GM23338 (cell line): Measurements from ENCODE around the gene GNAI1. TPM values are rescaled to one million over a fixed set of nuclear protein-coding genes. Genes with fewer than 3 reads are reported as not detected.

Source experiments
- ATAC-seq: fragments of 200-7000 bp; cut with Tn5 transposase; 3 replicates; pipeline ENCODE4 v1.9.1; 2020
- DNase-seq: peaks from one replicate; pipeline ENCODE4 v3.0.0-alpha.2; 2015; ENCODE audit warnings: low spot score
- H2AFZ ChIP-seq: fragments of 200-600 bp; sonication (generic); 2 replicates; pipeline ENCODE4 v1.8.0; 2016; ENCODE audit warnings: antibody characterized with exemption, mild to moderate bottlenecking, moderate library complexity
- H3F3A ChIP-seq: fragments of 200-600 bp; sonication (generic); replicated peaks from 2 replicates; pipeline ENCODE4 v1.8.0; 2017; ENCODE audit warnings: antibody characterized with exemption, mixed run types, low read depth
- H3K27ac ChIP-seq: fragments of 200-600 bp; sonication (generic); 2 replicates; pipeline ENCODE4 v1.6.1; 2016; ENCODE audit warnings: low read depth
- H3K27me3 ChIP-seq: fragments of 200-600 bp; sonication (generic); 2 replicates; pipeline ENCODE4 v1.8.0; 2016; ENCODE audit warnings: mild to moderate bottlenecking, mixed run types, moderate library complexity; ENCODE audit not compliant: insufficient read depth
- H3K36me3 ChIP-seq: fragments of 200-600 bp; sonication (generic); 2 replicates; pipeline ENCODE4 v1.8.0; 2016; ENCODE audit warnings: mild to moderate bottlenecking; ENCODE audit not compliant: insufficient read depth
- H3K4me1 ChIP-seq: fragments of 200-600 bp; sonication (generic); 2 replicates; pipeline ENCODE4 v1.8.0; 2016; ENCODE audit warnings: mild to moderate bottlenecking, moderate library complexity; ENCODE audit not compliant: insufficient read depth
- H3K4me2 ChIP-seq: fragments of 200-600 bp; sonication (generic); 2 replicates; pipeline ENCODE4 v1.7.1; 2017; ENCODE audit warnings: mixed run types
- H3K4me3 ChIP-seq: fragments of 200-600 bp; sonication (generic); 2 replicates; pipeline ENCODE4 v1.6.1; 2016; ENCODE audit warnings: mixed run types
- H3K79me2 ChIP-seq: fragments of 200-600 bp; sonication (generic); replicated peaks from 2 replicates; pipeline ENCODE4 v1.8.0; 2017; ENCODE audit warnings: mild to moderate bottlenecking; ENCODE audit not compliant: insufficient read depth
- H3K9me2 ChIP-seq: fragments of 200-600 bp; sonication (generic); 2 replicates; pipeline ENCODE4 v1.8.0; 2017; ENCODE audit not compliant: insufficient read depth
- H4K20me1 ChIP-seq: fragments of 200-600 bp; sonication (generic); replicated peaks from 2 replicates; pipeline ENCODE4 v1.8.0; 2017; ENCODE audit warnings: mild to moderate bottlenecking; ENCODE audit not compliant: insufficient read depth
- H3K27ac Mint-ChIP-seq: 2 replicates; pipeline ENCODE4 v1.8.0; 2020; ENCODE audit warnings: inconsistent platforms, mild to moderate bottlenecking, moderate library complexity, mixed read lengths
- H3K27me3 Mint-ChIP-seq: 3 replicates; pipeline ENCODE4 v1.8.0; 2022; ENCODE audit warnings: low read depth, mild to moderate bottlenecking, moderate library complexity, mixed read lengths, inconsistent platforms; ENCODE audit not compliant: insufficient read depth, poor library complexity
- H3K36me3 Mint-ChIP-seq: 3 replicates; pipeline ENCODE4 v1.8.0; 2021; ENCODE audit warnings: low read depth, mild to moderate bottlenecking, inconsistent platforms, moderate library complexity, mixed read lengths
- H3K4me1 Mint-ChIP-seq: 3 replicates; pipeline ENCODE4 v1.8.0; 2020; ENCODE audit warnings: mild to moderate bottlenecking, inconsistent platforms, mixed read lengths
- H3K4me3 Mint-ChIP-seq: 3 replicates; pipeline ENCODE4 v1.8.0; 2021; ENCODE audit warnings: moderate library complexity, mild to moderate bottlenecking, inconsistent platforms, mixed read lengths
- H3K9me3 Mint-ChIP-seq: 3 replicates; pipeline ENCODE4 v1.8.0; 2020; ENCODE audit warnings: moderate library complexity, mild to moderate bottlenecking, inconsistent platforms, mixed read lengths
- CREB1 ChIP-seq: fragments of 250-450 bp; sonication (Bioruptor Pico); IDR thresholded peaks from 2 replicates; pipeline ENCODE4 v1.5.0; 2020; ENCODE audit warnings: low read depth, mild to moderate bottlenecking, moderate library complexity
- EZH2 ChIP-seq: fragments of 200-600 bp; sonication (generic); IDR thresholded peaks from one replicate; pipeline ENCODE4 v1.8.0; 2017; ENCODE audit warnings: antibody characterized with exemption, mild to moderate bottlenecking, low read depth; ENCODE audit not compliant: unreplicated experiment
- EZH2phosphoT487 ChIP-seq: fragments of 200-600 bp; sonication (generic); IDR thresholded peaks from one replicate; pipeline ENCODE4 v1.8.1; 2018; ENCODE audit warnings: antibody characterized with exemption; ENCODE audit not compliant: unreplicated experiment
- JUNB ChIP-seq: IDR thresholded peaks from one replicate; pipeline ENCODE4 v1.6.1; 2016; ENCODE audit warnings: antibody characterized with exemption; ENCODE audit not compliant: unreplicated experiment
- NANOG ChIP-seq: IDR thresholded peaks from 2 replicates; pipeline ENCODE4 v1.6.1; 2016; ENCODE audit warnings: antibody characterized with exemption, borderline replicate concordance
- POLR2AphosphoS5 ChIP-seq: IDR thresholded peaks from 2 replicates; pipeline ENCODE4 v1.6.1; 2016; ENCODE audit warnings: antibody characterized with exemption, low read depth
- STAT1 ChIP-seq: IDR thresholded peaks from one replicate; pipeline ENCODE4 v1.6.1; 2016; ENCODE audit warnings: antibody characterized with exemption; ENCODE audit not compliant: unreplicated experiment
- ZNF114 ChIP-seq: fragments of 250-450 bp; sonication (Bioruptor Pico); IDR thresholded peaks from 2 replicates; pipeline ENCODE4 v1.5.0; 2020; ENCODE audit warnings: mild to moderate bottlenecking, moderate library complexity
- ZNF331 ChIP-seq: fragments of 250-450 bp; sonication (Bioruptor Pico); IDR thresholded peaks from 2 replicates; pipeline ENCODE4 v1.5.0; 2020; ENCODE audit warnings: low read depth, mild to moderate bottlenecking, moderate library complexity
- polyA plus RNA-seq: library from polyadenylated mRNA; unstranded; fragments of >200 nt; fragmentation: Nextera tagmentation; extraction: Ambion mirVana; gene quantifications from 2 replicates; pipeline ENCODE4 v1.2.1, GENCODE V29; 2016
- total RNA-seq: library from RNA; depleted of rRNA; stranded (reverse); fragments of >200 nt; shearing (Covaris generic); gene quantifications from 2 replicates; pipeline ENCODE4 v1.2.3, GENCODE V29; 2014
- TF ChIP-seq, protein P1 (sequence below): IDR thresholded peaks from 2 replicates; pipeline ENCODE4 v1.6.1; 2016; ENCODE audit warnings: antibody characterized with exemption
- TF ChIP-seq, protein P2 (sequence below): fragments of 250-450 bp; sonication (Bioruptor Pico); IDR thresholded peaks from 2 replicates; pipeline ENCODE4 v1.5.0; 2020; ENCODE audit warnings: mild to moderate bottlenecking, moderate library complexity
- TF ChIP-seq, protein P3 (sequence below): IDR thresholded peaks from one replicate; pipeline ENCODE4 v1.6.1; 2018; ENCODE audit warnings: antibody characterized with exemption; ENCODE audit not compliant: unreplicated experiment

The GNAI1 gene
- total and polyA plus RNA-seq, 2 experiments from 2014 or later: 31.3 to 36.9 TPM

DNA sequence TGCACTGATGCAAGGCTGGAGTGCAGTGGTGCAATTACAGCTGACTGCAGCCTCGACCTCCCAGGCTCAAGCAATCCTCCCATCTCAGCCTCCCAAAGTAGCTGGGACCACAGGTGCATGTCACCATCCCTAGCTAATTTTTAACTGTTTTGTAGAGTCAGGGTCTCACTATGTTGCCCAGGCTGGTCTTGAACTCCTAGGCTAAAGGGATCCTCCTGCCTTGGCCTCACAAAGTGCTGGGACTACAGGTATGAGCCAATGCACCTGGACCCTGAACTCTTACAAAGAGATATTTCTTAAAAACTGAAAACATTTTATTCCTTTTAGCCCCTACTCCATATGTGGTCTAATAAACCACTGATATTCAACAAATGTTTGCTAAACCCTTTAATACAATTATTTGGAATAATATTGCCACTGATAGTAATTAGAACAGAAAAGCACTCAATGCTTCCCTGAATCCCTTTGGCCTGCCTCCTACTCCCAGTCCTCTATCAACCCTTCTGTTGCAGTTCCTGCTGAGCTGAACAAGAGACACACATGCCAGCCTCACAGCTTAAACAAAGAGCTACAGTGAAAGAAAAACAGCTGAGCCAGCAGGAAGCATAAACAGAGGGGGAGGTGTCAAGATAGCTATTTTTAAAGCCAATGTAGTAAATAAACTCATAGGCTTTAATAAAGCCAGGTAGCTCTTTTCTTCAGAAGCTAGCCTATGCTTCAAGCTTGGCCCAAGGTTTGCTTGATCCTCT lies 7.0 kb upstream of the GNAI1 start (continued):
- TF ChIP-seq, protein P1, sequence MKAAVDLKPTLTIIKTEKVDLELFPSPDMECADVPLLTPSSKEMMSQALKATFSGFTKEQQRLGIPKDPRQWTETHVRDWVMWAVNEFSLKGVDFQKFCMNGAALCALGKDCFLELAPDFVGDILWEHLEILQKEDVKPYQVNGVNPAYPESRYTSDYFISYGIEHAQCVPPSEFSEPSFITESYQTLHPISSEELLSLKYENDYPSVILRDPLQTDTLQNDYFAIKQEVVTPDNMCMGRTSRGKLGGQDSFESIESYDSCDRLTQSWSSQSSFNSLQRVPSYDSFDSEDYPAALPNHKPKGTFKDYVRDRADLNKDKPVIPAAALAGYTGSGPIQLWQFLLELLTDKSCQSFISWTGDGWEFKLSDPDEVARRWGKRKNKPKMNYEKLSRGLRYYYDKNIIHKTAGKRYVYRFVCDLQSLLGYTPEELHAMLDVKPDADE: no peak

DNA sequence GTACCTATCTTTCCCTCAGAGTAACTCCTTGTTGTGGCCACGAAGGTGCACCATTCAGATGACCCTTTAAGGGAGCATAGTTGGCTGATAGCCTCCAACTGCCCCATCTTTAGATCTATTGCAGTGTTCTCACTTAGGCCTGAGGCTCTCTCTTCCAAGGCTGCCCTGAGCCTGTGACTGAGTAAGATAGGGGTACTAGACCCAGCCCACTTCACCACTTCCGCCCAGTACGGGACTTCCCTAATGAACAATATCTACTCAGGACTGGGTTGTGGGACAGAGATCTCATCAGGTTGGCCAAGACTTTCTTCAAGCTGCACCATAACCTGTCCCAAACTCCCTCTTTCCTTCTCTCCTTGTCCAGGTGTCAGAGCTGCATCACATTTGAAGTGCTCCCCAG lies 5.7 kb upstream of the GNAI1 start:
- ATAC-seq (no peak), DNase-seq (no peak)
- no peak overlapping the region for H3K4me3 Mint-ChIP-seq
- no peak overlapping the region for H3K27ac Mint-ChIP-seq
- H3F3A ChIP-seq: no peaks in the 10 kb centered on the region
- H4K20me1 ChIP-seq: no peaks in the 10 kb centered on the region
- H3K4me1 Mint-ChIP-seq: peaks cover 31% of the 10 kb centered on the region
- H3K27me3 Mint-ChIP-seq: peaks cover 24% of the 10 kb centered on the region
- no peak overlapping the region for H3K27ac ChIP-seq
- no peak overlapping the region for H2AFZ ChIP-seq
- H3K36me3 ChIP-seq: no peaks in the 10 kb centered on the region
- H3K4me2 ChIP-seq: no peak overlapping the region
- H3K4me3 ChIP-seq: no peak overlapping the region
- H3K27me3 ChIP-seq: peaks cover 46% of the 10 kb centered on the region
- no peaks in the 10 kb centered on the region; the same call in 2 of the 3 replicates for H3K9me3 Mint-ChIP-seq
- no peaks in the 10 kb centered on the region; the same call in 2 of the 3 replicates for H3K36me3 Mint-ChIP-seq
- peaks cover 19% of the 10 kb centered on the region for H3K4me1 ChIP-seq
- peaks cover 7% of the 10 kb centered on the region; the same call in 1 of the 2 replicates for H3K9me2 ChIP-seq
- no peaks in the 10 kb centered on the region for H3K79me2 ChIP-seq
- TF ChIP-seq NANOG (no peak), EZH2phosphoT487 (no peak), ZNF114 (CRISPR knock-in tag) (no peak), JUNB (no peak), STAT1 (no peak), EZH2 (no peak), POLR2AphosphoS5 (no peak), ZNF331 (no peak), CREB1 (CRISPR knock-in tag) (no peak)
- TF ChIP-seq, protein P2, sequence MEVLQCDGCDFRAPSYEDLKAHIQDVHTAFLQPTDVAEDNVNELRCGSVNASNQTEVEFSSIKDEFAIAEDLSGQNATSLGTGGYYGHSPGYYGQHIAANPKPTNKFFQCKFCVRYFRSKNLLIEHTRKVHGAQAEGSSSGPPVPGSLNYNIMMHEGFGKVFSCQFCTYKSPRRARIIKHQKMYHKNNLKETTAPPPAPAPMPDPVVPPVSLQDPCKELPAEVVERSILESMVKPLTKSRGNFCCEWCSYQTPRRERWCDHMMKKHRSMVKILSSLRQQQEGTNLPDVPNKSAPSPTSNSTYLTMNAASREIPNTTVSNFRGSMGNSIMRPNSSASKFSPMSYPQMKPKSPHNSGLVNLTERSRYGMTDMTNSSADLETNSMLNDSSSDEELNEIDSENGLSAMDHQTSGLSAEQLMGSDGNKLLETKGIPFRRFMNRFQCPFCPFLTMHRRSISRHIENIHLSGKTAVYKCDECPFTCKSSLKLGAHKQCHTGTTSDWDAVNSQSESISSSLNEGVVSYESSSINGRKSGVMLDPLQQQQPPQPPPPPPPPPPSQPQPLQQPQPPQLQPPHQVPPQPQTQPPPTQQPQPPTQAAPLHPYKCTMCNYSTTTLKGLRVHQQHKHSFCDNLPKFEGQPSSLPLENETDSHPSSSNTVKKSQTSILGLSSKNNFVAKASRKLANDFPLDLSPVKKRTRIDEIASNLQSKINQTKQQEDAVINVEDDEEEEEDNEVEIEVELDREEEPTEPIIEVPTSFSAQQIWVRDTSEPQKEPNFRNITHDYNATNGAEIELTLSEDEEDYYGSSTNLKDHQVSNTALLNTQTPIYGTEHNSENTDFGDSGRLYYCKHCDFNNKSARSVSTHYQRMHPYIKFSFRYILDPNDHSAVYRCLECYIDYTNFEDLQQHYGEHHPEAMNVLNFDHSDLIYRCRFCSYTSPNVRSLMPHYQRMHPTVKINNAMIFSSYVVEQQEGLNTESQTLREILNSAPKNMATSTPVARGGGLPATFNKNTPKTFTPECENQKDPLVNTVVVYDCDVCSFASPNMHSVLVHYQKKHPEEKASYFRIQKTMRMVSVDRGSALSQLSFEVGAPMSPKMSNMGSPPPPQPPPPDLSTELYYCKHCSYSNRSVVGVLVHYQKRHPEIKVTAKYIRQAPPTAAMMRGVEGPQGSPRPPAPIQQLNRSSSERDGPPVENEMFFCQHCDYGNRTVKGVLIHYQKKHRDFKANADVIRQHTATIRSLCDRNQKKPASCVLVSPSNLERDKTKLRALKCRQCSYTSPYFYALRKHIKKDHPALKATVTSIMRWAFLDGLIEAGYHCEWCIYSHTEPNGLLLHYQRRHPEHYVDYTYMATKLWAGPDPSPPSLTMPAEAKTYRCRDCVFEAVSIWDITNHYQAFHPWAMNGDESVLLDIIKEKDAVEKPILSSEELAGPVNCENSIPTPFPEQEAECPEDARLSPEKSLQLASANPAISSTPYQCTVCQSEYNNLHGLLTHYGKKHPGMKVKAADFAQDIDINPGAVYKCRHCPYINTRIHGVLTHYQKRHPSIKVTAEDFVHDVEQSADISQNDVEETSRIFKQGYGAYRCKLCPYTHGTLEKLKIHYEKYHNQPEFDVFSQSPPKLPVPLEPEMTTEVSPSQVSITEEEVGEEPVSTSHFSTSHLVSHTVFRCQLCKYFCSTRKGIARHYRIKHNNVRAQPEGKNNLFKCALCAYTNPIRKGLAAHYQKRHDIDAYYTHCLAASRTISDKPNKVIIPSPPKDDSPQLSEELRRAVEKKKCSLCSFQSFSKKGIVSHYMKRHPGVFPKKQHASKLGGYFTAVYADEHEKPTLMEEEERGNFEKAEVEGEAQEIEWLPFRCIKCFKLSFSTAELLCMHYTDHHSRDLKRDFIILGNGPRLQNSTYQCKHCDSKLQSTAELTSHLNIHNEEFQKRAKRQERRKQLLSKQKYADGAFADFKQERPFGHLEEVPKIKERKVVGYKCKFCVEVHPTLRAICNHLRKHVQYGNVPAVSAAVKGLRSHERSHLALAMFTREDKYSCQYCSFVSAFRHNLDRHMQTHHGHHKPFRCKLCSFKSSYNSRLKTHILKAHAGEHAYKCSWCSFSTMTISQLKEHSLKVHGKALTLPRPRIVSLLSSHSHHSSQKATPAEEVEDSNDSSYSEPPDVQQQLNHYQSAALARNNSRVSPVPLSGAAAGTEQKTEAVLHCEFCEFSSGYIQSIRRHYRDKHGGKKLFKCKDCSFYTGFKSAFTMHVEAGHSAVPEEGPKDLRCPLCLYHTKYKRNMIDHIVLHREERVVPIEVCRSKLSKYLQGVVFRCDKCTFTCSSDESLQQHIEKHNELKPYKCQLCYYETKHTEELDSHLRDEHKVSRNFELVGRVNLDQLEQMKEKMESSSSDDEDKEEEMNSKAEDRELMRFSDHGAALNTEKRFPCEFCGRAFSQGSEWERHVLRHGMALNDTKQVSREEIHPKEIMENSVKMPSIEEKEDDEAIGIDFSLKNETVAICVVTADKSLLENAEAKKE (CRISPR knock-in tag): no peak
- TF ChIP-seq, protein P3, sequence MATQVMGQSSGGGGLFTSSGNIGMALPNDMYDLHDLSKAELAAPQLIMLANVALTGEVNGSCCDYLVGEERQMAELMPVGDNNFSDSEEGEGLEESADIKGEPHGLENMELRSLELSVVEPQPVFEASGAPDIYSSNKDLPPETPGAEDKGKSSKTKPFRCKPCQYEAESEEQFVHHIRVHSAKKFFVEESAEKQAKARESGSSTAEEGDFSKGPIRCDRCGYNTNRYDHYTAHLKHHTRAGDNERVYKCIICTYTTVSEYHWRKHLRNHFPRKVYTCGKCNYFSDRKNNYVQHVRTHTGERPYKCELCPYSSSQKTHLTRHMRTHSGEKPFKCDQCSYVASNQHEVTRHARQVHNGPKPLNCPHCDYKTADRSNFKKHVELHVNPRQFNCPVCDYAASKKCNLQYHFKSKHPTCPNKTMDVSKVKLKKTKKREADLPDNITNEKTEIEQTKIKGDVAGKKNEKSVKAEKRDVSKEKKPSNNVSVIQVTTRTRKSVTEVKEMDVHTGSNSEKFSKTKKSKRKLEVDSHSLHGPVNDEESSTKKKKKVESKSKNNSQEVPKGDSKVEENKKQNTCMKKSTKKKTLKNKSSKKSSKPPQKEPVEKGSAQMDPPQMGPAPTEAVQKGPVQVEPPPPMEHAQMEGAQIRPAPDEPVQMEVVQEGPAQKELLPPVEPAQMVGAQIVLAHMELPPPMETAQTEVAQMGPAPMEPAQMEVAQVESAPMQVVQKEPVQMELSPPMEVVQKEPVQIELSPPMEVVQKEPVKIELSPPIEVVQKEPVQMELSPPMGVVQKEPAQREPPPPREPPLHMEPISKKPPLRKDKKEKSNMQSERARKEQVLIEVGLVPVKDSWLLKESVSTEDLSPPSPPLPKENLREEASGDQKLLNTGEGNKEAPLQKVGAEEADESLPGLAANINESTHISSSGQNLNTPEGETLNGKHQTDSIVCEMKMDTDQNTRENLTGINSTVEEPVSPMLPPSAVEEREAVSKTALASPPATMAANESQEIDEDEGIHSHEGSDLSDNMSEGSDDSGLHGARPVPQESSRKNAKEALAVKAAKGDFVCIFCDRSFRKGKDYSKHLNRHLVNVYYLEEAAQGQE: no peak
- TF ChIP-seq, protein P1: no peak
